ENCODE data around the gene CCDC74A. TPM values are rescaled to one million over a fixed set of nuclear protein-coding genes. Genes with fewer than 3 reads are reported as not detected.
"Not testable (repeated sequence)": the region's sequence is repeated elsewhere in the genome, so short reads cannot be mapped to it uniquely, and the experiment has no call there.

The CCDC74A gene
- total RNA-seq, 2 experiments from 2014 or later, result 10.2 to 10.4 TPM

DNA sequence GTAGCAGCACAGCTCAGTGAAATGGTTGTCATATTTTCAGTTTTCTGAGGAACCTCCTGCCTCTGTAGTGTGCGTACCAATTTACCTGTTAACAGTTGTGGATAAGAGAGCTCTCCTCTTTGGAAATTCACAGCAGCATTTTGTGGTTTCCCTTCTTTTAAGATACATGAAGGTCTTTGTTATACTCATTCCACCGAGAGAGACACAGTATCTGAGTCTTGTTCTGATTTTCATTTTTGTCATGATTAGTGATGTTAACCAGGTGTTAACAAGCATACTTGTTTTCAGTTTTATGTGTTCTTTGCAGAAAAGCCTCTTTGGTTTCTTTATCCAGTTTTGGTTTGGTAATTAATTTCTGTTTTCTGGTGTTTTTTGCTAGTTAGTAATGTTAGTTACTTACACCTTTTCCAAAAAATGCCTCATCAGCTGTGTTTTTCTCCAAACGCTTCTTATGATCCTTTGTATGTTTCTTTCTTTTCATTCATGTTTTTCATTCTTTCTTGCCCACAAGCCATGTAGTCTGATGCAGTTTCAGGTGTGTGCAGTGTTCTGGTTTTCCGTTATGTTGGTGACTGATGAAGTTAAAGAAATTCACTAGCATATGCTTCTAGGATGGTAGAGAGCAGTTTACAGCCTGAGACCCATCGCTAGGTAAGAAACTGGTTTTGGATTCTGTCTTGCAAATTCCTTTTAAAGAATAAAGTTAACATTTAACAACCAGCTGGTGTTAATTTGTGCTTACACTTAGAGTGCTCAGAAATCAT lies 30.1 kb downstream of the CCDC74A start:
- H3K27ac Mint-ChIP-seq, result no peak overlapping the region
- no peak for ATAC-seq
- H3K36me3 Mint-ChIP-seq (ENCODE audit: low read depth), result no peaks in the 10 kb centered on the region
- peaks cover 22% of the 10 kb centered on the region for H3K27me3 Mint-ChIP-seq
- no peak overlapping the region for H3K4me3 Mint-ChIP-seq
- no peak for TF ChIP-seq CTCF (IDR thresholded peaks at IDR 0.05)
- intact Hi-C loops (cut with micrococcal nuclease), result no loop called here
- H3K9me3 Mint-ChIP-seq, result no peaks in the 10 kb centered on the region
- ChIA-PET CTCF (no interaction called here), POLR2A (no interaction called here)
- DNase-seq, result no peak
- no peaks in the 10 kb centered on the region for H3K4me1 Mint-ChIP-seq (ENCODE audit: low read depth)

DNA sequence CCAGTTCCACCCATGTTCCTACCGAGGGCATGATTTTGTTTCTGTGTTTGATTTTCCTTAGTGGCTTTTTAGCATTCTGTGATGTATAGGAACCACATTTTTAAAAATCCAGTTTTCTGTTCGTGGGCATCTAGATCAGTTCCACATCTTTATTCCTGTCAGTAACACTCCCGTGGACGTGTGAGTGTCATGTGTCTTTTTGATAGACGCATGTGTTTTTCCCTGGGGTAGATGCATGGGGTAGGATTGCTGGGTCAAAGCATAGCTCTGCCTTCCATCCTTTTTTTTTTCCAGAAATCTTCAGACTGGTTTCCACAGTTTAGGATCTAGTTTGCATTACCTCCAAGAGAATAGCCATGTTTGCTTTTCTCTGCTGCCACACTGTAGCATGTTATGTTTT lies 38.7 kb downstream of the CCDC74A start:
- H3K9me3 Mint-ChIP-seq, result no peaks in the 10 kb centered on the region
- peaks cover 23% of the 10 kb centered on the region for H3K27me3 Mint-ChIP-seq
- CTCF ChIA-PET, result no interaction called here
- no peak for TF ChIP-seq CTCF (IDR thresholded peaks at IDR 0.05)
- H3K27ac Mint-ChIP-seq, result no peak overlapping the region
- ATAC-seq (no peak), DNase-seq (no peak)
- POLR2A ChIA-PET, result no interaction called here
- no peaks in the 10 kb centered on the region for H3K36me3 Mint-ChIP-seq (ENCODE audit: low read depth)
- H3K4me1 Mint-ChIP-seq (ENCODE audit: low read depth), result no peaks in the 10 kb centered on the region
- intact Hi-C loops (cut with micrococcal nuclease), result no loop called here
- H3K4me3 Mint-ChIP-seq, result no peak overlapping the region

DNA sequence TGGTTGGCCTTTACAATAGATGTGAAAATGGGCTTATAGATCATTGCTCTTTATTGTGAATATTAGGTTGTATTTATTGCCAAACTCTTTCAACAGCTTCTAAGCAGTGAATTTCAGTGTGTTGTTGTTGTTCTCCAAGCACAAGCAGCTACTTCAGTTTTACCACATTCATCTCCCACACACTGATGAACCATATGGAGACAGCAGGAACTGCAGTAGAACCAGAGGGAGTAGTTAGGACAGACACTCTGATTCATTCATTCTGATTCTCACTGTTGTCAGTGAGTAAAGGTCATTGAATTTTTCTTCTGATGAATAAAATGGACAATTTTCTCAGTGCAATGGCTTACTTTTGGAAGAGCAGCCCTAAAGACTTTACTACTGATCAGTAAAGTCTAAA lies 40.2 kb downstream of the CCDC74A start:
- H3K4me1 Mint-ChIP-seq (ENCODE audit: low read depth), result no peaks in the 10 kb centered on the region
- ATAC-seq (no peak), DNase-seq (no peak)
- ChIA-PET CTCF (no interaction called here), POLR2A (no interaction called here)
- peaks cover 23% of the 10 kb centered on the region for H3K27me3 Mint-ChIP-seq
- TF ChIP-seq CTCF (IDR thresholded peaks at IDR 0.05), result no peak
- intact Hi-C loops (cut with micrococcal nuclease), result no loop called here
- no peak overlapping the region for H3K27ac Mint-ChIP-seq
- no peak overlapping the region for H3K4me3 Mint-ChIP-seq
- H3K36me3 Mint-ChIP-seq (ENCODE audit: low read depth), result no peaks in the 10 kb centered on the region
- no peaks in the 10 kb centered on the region for H3K9me3 Mint-ChIP-seq

- POLR2A ChIA-PET, CTCF ChIA-PET: not testable (repeated sequence)
Measured at GRCh38 chr2:131568401-131568800, 40.7 kb downstream of the CCDC74A start.

GRCh38 chr2:131572175-131572574 lies 44.5 kb downstream of the CCDC74A start:
- CTCF ChIA-PET, result interaction anchor here (0.6 kb wide), 1 partner anchor 18 kb away, joined by 4 read pairs; no protein-coding TSS in a partner anchor

More at GRCh38 chr2:131568401-131568800, 40.7 kb downstream of the CCDC74A start:
- H3K27me3 Mint-ChIP-seq, result peaks cover 26% of the 10 kb centered on the region
- H3K9me3 Mint-ChIP-seq; H3K4me1 Mint-ChIP-seq (ENCODE audit: low read depth); H3K4me3 Mint-ChIP-seq; H3K27ac Mint-ChIP-seq; DNase-seq; H3K36me3 Mint-ChIP-seq (ENCODE audit: low read depth); ATAC-seq; intact Hi-C loops (cut with micrococcal nuclease): not testable (repeated sequence)

More at GRCh38 chr2:131572175-131572574, 44.5 kb downstream of the CCDC74A start:
- TF ChIP-seq CTCF (IDR thresholded peaks at IDR 0.05), result no peak
- no peak overlapping the region for H3K27ac Mint-ChIP-seq
- intact Hi-C loops (cut with micrococcal nuclease), result no loop called here
- DNase-seq, result no peak
- H3K4me3 Mint-ChIP-seq, result no peak overlapping the region
- no peaks in the 10 kb centered on the region for H3K4me1 Mint-ChIP-seq (ENCODE audit: low read depth)
- POLR2A ChIA-PET, result no interaction called here
- H3K9me3 Mint-ChIP-seq, result no peaks in the 10 kb centered on the region
- ATAC-seq, result no peak
- H3K36me3 Mint-ChIP-seq (ENCODE audit: low read depth), result no peaks in the 10 kb centered on the region
- H3K27me3 Mint-ChIP-seq, result peaks cover 9% of the 10 kb centered on the region
